GM19025 (cell line): ENCODE measurements around the gene PHF12.
"Not testable (repeated sequence)": the region's sequence is repeated elsewhere in the genome, so short reads cannot be mapped to it uniquely, and the experiment has no call there.

ENCODE experiments used
- ATAC-seq: cut with Tn5 transposase; IDR thresholded peaks from one replicate; pipeline ENCODE4 v1.9.1; 2021; ENCODE audit warnings: mild to moderate bottlenecking, low read depth, moderate library complexity; ENCODE audit not compliant: unreplicated experiment

The PHF12 gene

DNA sequence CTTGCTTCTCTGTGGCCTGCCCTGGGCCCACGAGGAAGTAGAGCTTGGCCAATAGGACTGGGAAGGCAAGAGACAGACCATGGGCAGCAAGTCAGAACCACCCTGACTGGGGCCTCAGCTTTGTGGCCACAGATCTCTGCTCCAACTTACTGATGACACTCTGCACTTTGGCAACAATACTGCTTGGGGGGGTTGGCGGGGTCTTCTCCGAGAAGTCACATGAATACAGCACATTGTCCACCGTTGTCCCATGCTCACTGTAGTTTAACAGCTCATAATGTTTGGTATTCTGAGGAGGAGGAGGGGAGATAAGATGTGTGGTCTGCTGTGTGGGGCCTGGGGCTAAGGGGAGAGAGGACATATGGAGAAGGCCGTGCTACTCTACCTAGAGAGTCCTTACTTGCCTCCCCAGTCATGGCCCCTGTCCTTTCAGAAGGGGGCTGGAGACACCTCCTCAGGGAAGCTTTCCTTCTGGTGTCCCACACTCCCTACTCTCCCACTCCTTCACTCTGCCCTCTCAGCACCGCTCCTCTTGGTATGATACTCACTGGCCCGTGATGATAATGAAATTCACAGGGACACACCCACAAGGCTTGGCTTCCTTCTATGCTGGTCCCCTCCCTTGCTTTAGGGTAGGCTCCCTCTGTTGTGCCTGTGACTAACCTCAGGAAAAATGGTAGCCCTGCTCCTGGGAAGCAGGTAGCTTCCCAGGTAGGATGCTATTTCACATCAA is 44.4 kb downstream of the PHF12 start:
- ATAC-seq = no peak

DNA sequence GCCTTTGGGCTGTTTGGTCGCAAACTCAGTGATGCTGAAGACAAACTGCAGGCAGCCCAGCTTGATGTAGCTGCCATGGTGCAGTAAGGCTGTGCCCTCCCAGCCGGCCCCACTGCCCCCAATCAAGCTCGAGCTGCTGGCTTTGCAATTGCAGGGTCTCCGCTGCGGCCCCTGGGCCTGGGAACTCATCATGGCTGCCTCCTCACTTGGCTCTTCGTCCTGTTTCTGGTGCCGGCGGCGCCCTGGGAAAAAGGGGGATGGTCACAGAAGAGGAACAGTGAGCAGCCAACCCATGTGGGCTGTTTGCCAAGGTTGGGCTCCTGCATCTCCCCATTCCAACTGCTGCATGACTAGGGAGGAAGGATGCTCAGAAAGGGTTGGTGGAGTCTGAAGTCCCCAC is 45.0 kb downstream of the PHF12 start:
- no peak for ATAC-seq

DNA sequence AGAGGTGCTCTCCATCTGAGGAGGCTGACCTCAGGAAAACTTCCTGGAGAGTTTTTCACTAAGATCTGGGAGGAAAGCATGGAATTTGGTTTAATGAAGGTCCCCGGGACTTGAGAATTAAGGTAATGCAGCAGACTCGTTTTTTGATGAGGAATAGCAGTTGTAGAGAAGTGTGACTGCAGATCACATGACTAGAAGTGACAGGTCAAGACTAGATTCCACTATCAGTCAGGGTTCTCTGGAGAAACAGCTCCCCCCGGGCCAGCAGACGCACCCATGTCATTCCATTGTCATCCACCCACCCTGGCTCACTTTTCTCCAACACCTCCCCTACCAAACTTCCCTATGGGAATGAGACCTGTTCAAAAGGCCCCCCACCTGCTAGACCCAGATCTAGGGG is 46.5 kb downstream of the PHF12 start:
- no peak for ATAC-seq

DNA sequence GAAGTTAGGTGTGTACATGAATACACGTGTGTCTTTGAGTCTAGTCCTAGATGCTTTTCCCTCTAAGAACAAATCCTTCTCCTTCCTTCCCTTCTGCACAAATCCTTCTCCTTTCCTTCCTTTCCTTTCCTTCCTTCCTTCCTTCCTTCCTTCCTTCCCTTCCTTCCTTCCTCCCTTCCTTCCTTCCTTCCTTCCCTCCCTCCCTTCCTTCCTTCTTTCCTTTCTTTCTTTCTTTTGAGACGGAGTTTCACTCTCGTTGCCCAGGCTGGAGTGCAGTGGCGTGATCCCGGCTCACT is 47.8 kb downstream of the PHF12 start:
- ATAC-seq = not testable (repeated sequence)

DNA sequence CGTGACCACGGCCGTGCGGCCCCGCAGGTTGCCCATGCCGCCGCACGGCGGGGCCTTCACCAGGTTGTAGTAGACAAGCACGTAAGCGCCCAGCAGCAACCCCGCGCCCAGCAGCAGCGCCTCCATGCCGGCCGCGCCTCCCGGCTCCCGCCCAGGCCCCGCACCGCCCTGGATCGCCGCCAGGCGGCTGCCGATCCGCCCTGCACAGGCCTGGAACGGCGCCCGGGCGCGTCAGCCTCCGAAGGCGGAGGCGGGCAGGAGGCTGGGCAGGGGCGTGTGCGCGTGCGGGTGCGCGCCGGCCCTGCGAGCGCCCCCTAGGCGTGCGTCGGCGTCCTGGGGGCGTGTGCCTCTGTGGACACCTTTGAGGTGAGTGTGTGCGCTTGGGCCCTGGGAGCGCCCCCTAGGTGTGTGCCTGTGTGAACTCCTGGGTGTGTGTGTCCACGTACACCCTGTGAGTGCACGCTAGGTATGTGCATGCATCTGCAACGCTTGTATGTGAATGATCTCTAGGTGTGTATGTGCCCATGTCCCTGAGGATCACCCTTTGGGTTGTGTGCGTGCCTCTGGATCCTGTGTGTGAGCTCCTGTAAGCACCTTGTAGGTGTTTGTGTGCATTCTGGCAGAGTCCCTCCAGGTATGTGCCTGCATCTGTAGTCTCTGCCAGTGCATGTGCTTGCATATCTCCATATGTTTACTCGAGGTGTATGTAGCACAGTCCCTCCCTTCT is 48.3 kb downstream of the PHF12 start, which contains the start of gene DHRS13:
TSS of gene DHRS13 (minus strand) at position 261 of the 727 bp plus-strand sequence. CDS start at position 126, 135 bp downstream.
- peak; percentile 85 for ATAC-seq

DNA sequence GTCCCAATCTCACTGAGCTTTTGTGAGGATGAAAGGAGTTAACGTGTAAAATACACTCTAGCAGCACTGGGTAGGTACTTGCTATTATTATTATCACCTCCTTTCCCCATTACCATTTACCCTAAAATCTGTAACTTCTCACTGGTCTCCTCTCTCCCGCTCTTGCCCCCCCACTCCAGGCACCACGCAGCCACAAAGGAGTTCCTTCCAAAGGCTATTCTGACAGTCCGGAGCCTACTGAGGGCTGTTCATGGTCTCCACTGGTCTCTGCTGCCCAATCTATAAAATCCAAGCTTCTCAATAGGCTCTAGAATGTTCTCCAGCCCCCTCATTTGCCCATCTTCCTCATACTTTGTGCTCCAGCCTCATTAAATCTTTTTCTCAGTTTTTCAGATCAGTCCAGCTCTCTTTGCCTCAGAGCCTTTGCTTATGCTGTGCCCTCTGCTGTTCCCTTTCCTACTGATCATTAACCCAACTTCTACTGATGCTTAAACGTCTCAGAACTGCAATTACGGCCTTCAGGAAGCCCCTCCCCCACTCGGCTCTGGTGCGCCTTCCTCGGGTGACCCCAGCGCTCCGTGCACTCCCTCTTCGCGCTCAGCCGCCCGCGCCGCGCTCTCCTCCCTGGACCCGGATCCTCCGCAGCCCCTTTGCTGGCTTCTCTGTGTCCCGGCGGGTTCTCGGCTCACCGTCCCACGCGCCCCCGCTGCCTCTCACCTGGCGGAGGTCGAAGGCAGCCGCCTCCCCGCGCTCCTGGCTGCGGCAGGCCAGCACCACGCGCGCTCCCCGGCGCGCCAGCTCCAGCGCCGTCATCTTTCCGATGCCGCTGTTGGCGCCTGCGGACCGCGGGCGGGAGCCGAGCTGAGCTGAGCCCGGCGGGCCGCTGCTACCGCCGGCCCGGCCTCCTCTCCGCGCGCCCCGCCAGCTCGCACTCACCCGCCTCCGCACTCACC is 49.2 kb downstream of the PHF12 start:
- ATAC-seq = no peak

DNA sequence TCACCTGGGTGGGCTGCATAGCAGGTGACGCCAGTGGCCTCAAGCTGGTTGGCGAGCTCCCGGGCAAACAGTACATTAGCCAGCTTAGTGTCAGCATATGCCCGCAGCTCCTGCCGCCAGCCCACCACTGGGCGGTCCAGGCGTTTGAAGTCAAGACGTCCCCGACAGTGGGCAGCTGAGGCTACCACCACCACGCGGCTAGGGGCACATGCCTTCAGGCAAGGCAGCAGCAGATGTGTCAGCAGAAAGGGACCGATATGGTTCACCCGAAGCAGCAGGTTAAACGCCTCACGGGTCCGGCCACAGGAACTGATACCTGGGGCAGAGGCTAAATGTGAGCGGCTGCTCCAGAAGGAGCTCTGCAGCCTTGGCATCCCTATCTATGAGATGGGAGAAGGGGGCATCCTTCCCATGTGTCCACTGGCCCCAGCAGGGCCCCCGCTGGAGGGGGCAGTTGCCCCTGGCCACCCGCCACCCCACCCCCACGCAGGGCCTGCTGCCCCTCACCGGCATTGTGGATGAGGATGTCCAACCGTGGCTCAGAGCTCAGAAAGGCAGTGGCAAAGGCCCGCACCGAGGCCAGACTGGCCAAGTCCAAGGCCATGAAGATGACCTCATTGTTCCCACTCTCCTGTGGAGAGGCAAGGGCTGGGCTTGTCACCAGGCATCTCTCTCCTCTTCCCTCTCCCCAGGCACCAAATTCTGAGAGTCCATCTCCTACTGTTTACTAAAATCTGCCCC is 50.2 kb downstream of the PHF12 start:
- ATAC-seq = no peak

DNA sequence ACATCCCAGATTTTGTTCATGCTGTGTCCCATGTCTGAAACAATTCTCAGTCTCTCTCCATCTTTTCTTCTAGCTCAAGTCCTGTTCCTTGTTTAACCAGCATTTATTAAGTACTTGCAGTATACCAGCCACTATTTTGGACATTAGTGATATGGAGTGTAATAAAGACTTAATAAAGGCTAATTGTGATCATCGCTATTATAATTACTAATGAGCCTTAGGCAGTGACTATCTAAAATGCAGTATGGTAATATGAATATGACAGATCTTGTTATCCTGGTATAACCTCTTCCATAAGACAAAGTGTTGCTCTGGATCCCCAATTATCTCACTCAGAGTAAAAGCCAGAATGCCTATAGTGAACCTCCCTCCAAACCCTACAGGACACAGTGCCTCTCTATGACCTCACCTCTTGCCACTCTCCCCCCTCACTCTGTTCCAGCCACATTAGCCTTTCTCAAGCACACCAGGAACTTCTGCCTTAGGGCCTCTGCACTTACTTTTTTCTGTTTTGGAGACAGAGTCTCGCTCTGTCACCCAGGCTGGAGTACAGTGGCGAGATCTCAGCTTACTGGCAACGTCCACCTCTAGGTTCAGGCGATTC is 52.0 kb downstream of the PHF12 start:
- no peak for ATAC-seq

DNA sequence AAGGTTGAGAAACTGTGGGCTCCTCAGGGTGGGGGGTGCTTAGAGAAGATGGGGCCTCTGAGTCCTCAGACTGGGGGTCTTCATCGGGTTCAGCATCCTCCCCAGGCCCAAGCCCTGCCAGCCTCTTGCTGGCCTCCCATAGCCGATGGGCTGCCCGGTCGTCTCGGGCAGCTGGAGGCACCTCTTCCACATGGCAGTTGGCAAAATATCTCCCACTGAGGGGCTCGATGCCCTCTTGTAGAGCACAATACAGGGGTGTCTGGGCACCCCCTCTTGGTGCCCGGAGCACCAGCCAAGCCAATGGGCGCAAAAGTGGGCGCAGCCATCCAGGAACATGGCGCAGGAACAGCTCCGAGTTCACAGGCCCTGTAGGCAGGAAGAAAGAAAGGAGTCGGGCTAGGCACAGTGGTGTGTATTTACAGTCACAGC is 52.8 kb downstream of the PHF12 start:
- ATAC-seq = no peak

DNA sequence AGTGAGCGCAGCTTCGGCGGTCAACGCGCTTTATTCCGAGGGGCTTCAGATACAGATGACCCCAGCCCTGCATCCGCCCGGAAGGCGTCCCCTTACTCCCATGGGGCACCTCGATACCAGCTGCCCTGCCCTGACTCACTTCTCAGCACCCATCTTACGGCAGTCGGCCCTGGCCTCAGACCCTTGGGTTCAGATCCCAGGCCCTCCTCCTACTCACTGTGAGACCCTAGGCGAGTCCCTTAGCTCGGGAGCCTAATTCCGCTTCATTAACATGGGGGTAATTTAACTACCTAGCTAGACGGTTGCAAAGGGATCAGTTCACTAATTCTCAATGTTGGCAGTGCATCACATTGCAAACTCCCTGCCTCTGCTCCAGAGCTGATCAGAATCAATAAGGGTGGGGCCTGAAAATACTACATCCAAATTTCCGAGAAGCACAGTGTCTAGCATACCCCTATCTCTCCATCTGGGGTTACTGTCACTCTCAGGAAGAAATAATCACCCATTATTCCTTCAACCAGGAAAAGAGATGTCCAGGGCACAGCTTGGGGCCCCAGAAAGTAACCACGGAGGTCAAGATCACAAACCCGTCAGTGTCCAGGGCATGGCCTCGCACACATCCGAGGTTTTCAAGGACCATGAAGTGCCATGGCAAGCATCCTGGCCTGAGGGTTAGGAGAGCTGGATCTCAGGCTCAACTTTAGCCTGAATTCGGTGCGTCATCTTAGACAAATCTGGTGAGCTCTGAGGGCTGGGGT is 53.4 kb downstream of the PHF12 start:
- ATAC-seq = no peak

DNA sequence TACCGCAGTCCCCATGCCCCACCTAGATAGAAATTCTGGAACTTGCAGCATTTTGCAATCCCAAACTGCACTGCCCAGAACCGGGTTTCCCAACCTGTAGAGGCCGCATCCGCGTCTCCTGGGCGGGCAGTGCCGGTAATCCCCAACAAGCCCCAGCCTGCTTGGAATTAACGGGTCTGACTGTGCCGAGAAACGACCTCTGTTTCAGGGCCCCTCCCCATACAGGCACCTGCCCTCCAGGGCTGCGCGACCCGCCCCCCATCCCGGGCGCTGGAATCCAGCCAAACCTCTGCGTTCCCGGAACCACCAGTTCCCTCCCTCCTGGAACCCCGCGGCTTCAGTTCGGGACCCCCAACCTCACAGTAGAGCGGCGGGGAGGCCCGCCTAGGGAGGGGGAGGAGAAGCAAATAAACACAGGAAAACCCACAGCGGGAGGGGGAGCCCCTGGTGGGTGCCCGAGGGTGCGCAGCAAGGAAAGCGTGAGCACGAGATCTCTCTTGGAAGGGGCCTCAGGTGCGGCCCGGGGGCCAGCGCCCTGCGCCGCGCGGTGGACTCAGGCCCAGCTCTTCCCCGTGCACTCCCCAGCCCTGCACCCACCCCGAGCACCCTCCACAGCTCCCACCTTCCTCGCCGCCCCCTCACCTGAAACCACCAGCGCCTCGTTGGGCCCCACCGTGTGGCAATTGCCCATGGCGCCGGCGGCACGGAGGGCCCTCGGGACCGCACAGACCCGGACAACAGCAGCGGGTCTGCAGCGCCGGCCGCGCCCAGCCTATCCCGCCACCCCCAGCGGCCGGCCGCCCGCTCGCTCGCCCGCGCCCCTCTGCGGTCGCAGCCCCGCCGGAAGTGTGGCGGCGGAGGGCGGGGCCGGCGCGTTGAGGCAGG is 54.2 kb downstream of the PHF12 start, which contains the start of gene FLOT2:
TSS of gene FLOT2 (minus strand) at position 850 of the 885 bp plus-strand sequence. CDS start at position 691, 159 bp downstream.
- no peak for ATAC-seq

DNA sequence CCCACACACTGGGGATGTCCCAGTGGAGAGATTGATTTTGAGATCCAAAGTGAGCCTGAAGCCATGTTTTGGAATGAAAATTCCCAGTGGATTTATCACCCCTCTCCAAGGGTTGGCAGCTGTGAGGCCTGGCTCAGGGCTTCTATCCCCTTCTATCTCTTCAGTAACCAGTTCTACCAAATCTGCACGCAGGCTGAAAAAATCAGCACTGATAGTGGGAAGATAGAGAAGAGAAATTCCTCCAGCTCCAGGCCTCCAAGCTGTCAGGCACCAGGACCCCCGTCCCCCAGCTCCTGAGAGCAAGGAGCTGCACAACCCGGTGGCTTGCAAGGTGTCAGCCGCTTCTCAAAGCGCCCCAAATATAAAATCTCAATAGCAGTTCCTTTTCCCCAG is 54.8 kb downstream of the PHF12 start:
- ATAC-seq = no peak

DNA sequence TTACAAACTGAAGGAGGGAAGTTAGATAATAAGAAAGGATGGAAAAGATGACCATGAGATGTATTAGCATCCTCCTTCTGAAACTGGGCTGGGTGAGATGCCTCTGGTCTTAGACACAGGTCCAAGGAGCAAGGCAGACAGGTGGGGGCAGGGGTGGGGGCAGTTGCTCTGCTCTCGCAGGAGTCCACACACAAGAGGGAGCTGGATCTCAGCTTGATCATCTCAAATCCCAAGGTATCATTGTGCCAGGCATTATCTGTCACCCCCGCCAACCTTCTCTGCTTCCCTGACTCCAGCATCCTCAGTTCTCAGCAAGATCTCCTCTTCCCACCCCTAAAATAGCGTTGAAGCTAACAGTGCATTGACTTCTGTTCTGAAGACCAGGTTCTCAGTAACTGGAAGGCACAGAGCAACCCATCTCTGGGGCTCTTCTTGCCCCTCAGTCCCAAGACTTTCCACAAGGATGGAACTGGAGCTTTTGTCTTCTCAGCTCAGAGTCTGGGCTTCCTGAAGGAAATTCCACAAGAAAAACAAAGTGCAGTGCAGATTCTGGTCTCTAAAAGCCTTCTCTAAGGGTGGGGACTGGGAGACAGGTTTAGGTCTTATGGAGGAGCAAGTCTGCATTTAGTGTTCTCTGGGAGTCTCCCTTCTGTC is 55.4 kb downstream of the PHF12 start:
- no peak for ATAC-seq

DNA sequence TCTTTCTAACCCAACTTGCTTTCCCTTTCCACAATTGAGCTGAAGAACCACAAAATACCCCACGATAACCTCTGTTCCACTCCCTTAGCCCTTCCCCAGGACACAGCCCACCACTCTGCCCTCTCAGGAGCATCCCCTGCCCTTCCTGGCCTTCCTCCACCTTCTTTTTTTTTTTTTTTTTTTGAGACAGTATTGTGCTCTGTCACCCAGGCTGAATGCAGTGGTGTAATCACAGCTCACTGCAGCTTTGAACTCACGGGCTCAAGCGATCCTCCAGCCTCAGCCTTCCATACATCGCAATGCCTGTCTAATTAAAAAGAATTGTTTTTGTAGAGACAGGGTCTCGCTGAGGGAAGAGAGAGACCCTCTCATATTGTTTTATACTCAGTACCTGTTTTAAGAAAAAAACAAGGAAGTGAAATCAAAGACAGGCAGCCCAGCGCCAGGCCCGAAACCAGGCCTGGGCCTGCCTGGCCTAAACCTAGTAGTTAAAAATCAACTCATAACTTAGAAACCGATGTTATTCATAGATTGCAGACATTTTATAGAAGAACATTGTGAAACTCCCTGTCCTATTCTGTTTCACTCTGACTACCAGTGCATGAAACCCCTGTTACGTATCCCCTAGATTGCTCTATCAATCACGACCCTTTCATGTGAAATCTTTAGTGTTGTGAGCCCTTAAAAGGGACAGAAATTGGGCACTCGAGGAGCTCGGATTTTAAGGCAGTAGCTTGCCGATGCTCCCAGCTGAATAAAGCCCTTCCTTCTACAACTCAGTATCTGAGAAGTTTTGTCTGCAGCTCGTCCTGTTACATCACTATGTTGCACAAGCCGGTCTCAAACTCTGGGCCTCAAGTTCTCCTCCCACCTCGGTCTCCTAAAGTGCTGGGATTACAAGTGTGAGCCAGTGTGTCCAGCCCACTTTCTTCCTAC is 57.8 kb downstream of the PHF12 start:
- not testable (repeated sequence) for ATAC-seq

DNA sequence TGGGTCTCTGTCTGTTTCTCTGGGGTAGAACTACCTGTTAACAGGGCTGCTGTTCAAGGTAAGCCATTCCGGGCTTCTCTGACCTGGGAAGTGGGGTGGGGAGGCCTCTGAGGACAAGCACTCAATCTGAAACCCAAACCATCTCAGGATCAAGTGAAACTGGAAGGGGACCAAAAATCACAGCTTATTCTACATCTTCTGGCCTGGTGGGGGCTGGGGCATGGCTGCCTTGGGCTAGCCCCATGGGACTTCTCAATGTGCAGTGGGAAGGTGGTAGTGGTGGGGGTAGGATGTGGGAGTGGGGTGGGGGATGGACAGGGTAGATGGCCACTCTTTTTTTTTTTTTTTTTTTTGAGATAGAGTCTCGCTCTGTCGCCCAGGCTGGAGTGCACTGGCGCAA is 59.3 kb downstream of the PHF12 start:
- ATAC-seq = no peak

DNA sequence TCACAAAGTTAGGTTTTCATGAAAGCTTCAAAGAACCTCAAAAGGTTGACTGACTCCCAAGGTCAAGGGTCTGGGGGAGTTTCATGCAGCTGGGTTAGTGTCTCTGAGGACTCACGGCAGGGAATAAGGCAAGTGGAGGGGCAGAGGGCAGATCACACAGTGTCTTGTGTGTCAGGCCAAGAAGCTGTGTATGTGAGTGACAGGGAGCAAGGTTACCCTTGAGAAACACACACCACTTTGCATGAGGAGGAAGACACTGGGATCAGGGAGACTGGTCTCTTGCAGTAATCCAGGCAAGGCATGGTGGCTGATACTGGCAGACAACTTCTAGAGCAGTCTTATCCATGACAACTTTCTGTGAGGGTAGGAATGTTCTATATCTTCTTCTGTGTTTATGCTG is 60.1 kb downstream of the PHF12 start:
- no peak for ATAC-seq

DNA sequence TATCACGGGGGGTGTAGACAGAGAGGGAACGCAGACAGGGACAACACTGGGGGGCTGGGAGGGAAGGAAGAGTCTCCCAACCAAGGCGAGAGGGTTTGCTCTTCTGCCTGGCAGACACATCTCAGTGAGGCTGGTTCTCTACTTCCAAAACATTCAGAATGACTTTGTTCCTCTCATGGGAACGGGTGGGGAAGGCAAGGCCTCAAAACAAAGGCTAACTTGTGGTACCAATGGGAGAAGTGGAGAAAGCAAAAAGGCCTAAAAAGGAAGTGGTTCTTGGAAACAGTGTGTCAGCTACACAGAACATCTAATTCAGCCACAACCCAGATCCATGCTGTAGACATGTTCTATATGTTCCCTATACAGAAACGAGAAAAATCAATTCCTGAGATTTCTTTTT is 61.3 kb downstream of the PHF12 start:
- ATAC-seq = no peak
